ENCODE data around the gene GPC5.
"Not testable (repeated sequence)": the region's sequence is repeated elsewhere in the genome, so short reads cannot be mapped to it uniquely, and the experiment has no call there.

GPC5 gene

GRCh38 chr13:92290718-92291307, 892.4 kb downstream of the GPC5 start:
- H3K36me3 Mint-ChIP-seq = not testable (repeated sequence)

GRCh38 chr13:92294533-92294932, 896.1 kb downstream of the GPC5 start:
- peaks cover 22% of the 10 kb centered on the region for H3K9me3 Mint-ChIP-seq
- H3K27me3 Mint-ChIP-seq, H3K4me1 Mint-ChIP-seq, H3K4me3 Mint-ChIP-seq, H3K27ac Mint-ChIP-seq, H3K36me3 Mint-ChIP-seq, ATAC-seq: not testable (repeated sequence)

More at GRCh38 chr13:92290718-92291307, 892.4 kb downstream of the GPC5 start:
- H3K27me3 Mint-ChIP-seq, H3K27ac Mint-ChIP-seq, H3K4me3 Mint-ChIP-seq, H3K4me1 Mint-ChIP-seq, ATAC-seq: not testable (repeated sequence)
- peaks cover 29% of the 10 kb centered on the region for H3K9me3 Mint-ChIP-seq

- H3K4me1 Mint-ChIP-seq, ATAC-seq, H3K36me3 Mint-ChIP-seq, H3K4me3 Mint-ChIP-seq, H3K27ac Mint-ChIP-seq, H3K27me3 Mint-ChIP-seq: not testable (repeated sequence)
- peaks cover 18% of the 10 kb centered on the region for H3K9me3 Mint-ChIP-seq
Measured at GRCh38 chr13:92296154-92296671, 897.8 kb downstream of the GPC5 start.

GRCh38 chr13:92297971-92298942, 899.8 kb downstream of the GPC5 start:
- H3K27me3 Mint-ChIP-seq = no peaks in the 10 kb centered on the region
- H3K36me3 Mint-ChIP-seq = no peaks in the 10 kb centered on the region
- no peak for ATAC-seq
- no peaks in the 10 kb centered on the region for H3K4me1 Mint-ChIP-seq
- H3K27ac Mint-ChIP-seq = no peak overlapping the region
- no peak overlapping the region for H3K4me3 Mint-ChIP-seq
- peaks cover 8% of the 10 kb centered on the region for H3K9me3 Mint-ChIP-seq

GRCh38 chr13:92300651-92301050, 902.2 kb downstream of the GPC5 start:
- Mint-ChIP-seq H3K4me1 (no peaks in the 10 kb centered on the region), H3K36me3 (no peaks in the 10 kb centered on the region), H3K27ac (no peak overlapping the region), H3K27me3 (no peaks in the 10 kb centered on the region), H3K4me3 (no peak overlapping the region), H3K9me3 (peaks cover 2% of the 10 kb centered on the region)
- no peak for ATAC-seq

GRCh38 chr13:92303428-92303827, 905.0 kb downstream of the GPC5 start:
- Mint-ChIP-seq H3K4me3 (no peak overlapping the region), H3K9me3 (peaks cover 2% of the 10 kb centered on the region), H3K27ac (no peak overlapping the region), H3K4me1 (no peaks in the 10 kb centered on the region), H3K27me3 (no peaks in the 10 kb centered on the region), H3K36me3 (no peaks in the 10 kb centered on the region)
- ATAC-seq = no peak

- Mint-ChIP-seq H3K27me3 (no peaks in the 10 kb centered on the region), H3K4me1 (no peaks in the 10 kb centered on the region), H3K36me3 (no peaks in the 10 kb centered on the region), H3K27ac (no peak overlapping the region), H3K4me3 (no peak overlapping the region), H3K9me3 (peaks cover 8% of the 10 kb centered on the region)
- ATAC-seq = no peak
Measured at GRCh38 chr13:92307752-92308151, 909.3 kb downstream of the GPC5 start.

GRCh38 chr13:92312823-92313222, 914.4 kb downstream of the GPC5 start:
- no peak overlapping the region for H3K27ac Mint-ChIP-seq
- no peak for ATAC-seq
- H3K4me3 Mint-ChIP-seq = no peak overlapping the region
- H3K9me3 Mint-ChIP-seq = peaks cover 12% of the 10 kb centered on the region
- no peaks in the 10 kb centered on the region for H3K27me3 Mint-ChIP-seq
- H3K36me3 Mint-ChIP-seq = no peaks in the 10 kb centered on the region
- no peaks in the 10 kb centered on the region for H3K4me1 Mint-ChIP-seq

- Mint-ChIP-seq H3K9me3 (peaks cover 12% of the 10 kb centered on the region), H3K4me1 (no peaks in the 10 kb centered on the region), H3K27me3 (no peaks in the 10 kb centered on the region), H3K4me3 (no peak overlapping the region), H3K36me3 (no peaks in the 10 kb centered on the region), H3K27ac (no peak overlapping the region)
- no peak for ATAC-seq
Measured at GRCh38 chr13:92313382-92313781, 915.0 kb downstream of the GPC5 start.

- ATAC-seq = no peak
- Mint-ChIP-seq H3K9me3 (peaks cover 9% of the 10 kb centered on the region), H3K4me1 (no peaks in the 10 kb centered on the region), H3K27me3 (no peaks in the 10 kb centered on the region), H3K27ac (no peak overlapping the region), H3K4me3 (no peak overlapping the region), H3K36me3 (no peaks in the 10 kb centered on the region)
Measured at GRCh38 chr13:92315265-92315664, 916.8 kb downstream of the GPC5 start.

- Mint-ChIP-seq H3K27ac (no peak overlapping the region), H3K36me3 (no peaks in the 10 kb centered on the region), H3K27me3 (no peaks in the 10 kb centered on the region), H3K9me3 (peaks cover 9% of the 10 kb centered on the region), H3K4me3 (no peak overlapping the region), H3K4me1 (no peaks in the 10 kb centered on the region)
- ATAC-seq = no peak
Measured at GRCh38 chr13:92316030-92316429, 917.6 kb downstream of the GPC5 start.

- no peak for ATAC-seq
- no peak overlapping the region for H3K4me3 Mint-ChIP-seq
- H3K4me1 Mint-ChIP-seq = no peaks in the 10 kb centered on the region
- H3K9me3 Mint-ChIP-seq = peaks cover 6% of the 10 kb centered on the region
- no peak overlapping the region for H3K27ac Mint-ChIP-seq
- no peaks in the 10 kb centered on the region for H3K27me3 Mint-ChIP-seq
- H3K36me3 Mint-ChIP-seq = no peaks in the 10 kb centered on the region
Measured at GRCh38 chr13:92317066-92317465, 918.6 kb downstream of the GPC5 start.

- Mint-ChIP-seq H3K27me3 (no peaks in the 10 kb centered on the region), H3K9me3 (peaks cover 3% of the 10 kb centered on the region), H3K36me3 (no peaks in the 10 kb centered on the region), H3K4me3 (no peak overlapping the region), H3K27ac (no peak overlapping the region), H3K4me1 (no peaks in the 10 kb centered on the region)
- no peak for ATAC-seq
Measured at GRCh38 chr13:92320323-92320722, 921.9 kb downstream of the GPC5 start.

- Mint-ChIP-seq H3K27ac (no peak overlapping the region), H3K36me3 (no peaks in the 10 kb centered on the region), H3K27me3 (no peaks in the 10 kb centered on the region), H3K4me1 (no peaks in the 10 kb centered on the region), H3K4me3 (no peak overlapping the region), H3K9me3 (peaks cover 4% of the 10 kb centered on the region)
- ATAC-seq = no peak
Measured at GRCh38 chr13:92321174-92321573, 922.8 kb downstream of the GPC5 start.

GRCh38 chr13:92345627-92346026, 947.2 kb downstream of the GPC5 start:
- no peaks in the 10 kb centered on the region for H3K36me3 Mint-ChIP-seq
- ATAC-seq = no peak
- no peak overlapping the region for H3K27ac Mint-ChIP-seq
- H3K9me3 Mint-ChIP-seq = peaks cover 8% of the 10 kb centered on the region
- no peaks in the 10 kb centered on the region for H3K27me3 Mint-ChIP-seq
- no peaks in the 10 kb centered on the region for H3K4me1 Mint-ChIP-seq
- H3K4me3 Mint-ChIP-seq = no peak overlapping the region

GRCh38 chr13:92346046-92346445, 947.6 kb downstream of the GPC5 start:
- Mint-ChIP-seq H3K9me3 (peaks cover 8% of the 10 kb centered on the region), H3K4me3 (no peak overlapping the region), H3K27me3 (no peaks in the 10 kb centered on the region), H3K4me1 (no peaks in the 10 kb centered on the region), H3K36me3 (no peaks in the 10 kb centered on the region), H3K27ac (no peak overlapping the region)
- no peak for ATAC-seq
